ENCODE data around the gene FAR1.

FAR1 gene

DNA sequence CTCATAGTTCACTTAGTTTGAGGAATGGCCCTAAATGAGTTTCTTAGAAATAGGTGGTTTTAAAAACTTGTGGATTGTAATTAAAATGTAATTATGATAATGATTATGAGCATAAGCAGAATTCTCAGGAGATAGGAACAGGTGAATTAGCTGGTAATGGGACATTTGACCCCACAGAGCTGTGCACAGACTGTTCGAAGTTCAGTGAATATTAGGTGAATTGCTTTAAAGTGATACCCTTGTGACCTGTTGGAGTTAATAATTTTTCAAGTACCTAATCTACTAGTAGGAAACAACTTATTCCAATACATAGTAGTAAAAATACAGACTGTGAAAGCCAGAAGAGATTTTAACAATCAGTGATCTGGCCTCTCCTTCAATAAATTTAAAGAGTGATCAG, 8.1 kb downstream of the FAR1 start:
- Histone ChIP-seq H3K9me2 (ENCODE audit: low read depth, low read length) (no peaks in the 10 kb centered on the region; the same call in 1 of the 2 replicates), H3K27me3 (ENCODE audit: insufficient read depth, low read length) (no peaks in the 10 kb centered on the region), H3K79me2 (ENCODE audit: insufficient read depth, low read length) (peaks cover 98% of the 10 kb centered on the region), H3K4me3 (ENCODE audit: low read depth, low read length, poor library complexity, severe bottlenecking) (no peak overlapping the region), H3K4me1 (ENCODE audit: insufficient read depth, low read length, severe bottlenecking) (peaks cover 6% of the 10 kb centered on the region), H3K27ac (ENCODE audit: low read depth, low read length, poor library complexity, severe bottlenecking) (no peak overlapping the region), H4K20me1 (ENCODE audit: insufficient read depth, low read length) (no peaks in the 10 kb centered on the region), H2AFZ (ENCODE audit: low read length) (no peak overlapping the region), H3K9me3 (ENCODE audit: low read length) (no peaks in the 10 kb centered on the region), H3F3A (ENCODE audit: insufficient read depth, low read length) (no peaks in the 10 kb centered on the region), H3K36me3 (ENCODE audit: insufficient read depth, low read length) (peaks cover 12% of the 10 kb centered on the region; the same call in 1 of the 2 replicates), H3K9ac (ENCODE audit: low read length) (no peak overlapping the region), H3K4me2 (ENCODE audit: low read length) (no peak overlapping the region)
- TF ChIP-seq, protein P1, sequence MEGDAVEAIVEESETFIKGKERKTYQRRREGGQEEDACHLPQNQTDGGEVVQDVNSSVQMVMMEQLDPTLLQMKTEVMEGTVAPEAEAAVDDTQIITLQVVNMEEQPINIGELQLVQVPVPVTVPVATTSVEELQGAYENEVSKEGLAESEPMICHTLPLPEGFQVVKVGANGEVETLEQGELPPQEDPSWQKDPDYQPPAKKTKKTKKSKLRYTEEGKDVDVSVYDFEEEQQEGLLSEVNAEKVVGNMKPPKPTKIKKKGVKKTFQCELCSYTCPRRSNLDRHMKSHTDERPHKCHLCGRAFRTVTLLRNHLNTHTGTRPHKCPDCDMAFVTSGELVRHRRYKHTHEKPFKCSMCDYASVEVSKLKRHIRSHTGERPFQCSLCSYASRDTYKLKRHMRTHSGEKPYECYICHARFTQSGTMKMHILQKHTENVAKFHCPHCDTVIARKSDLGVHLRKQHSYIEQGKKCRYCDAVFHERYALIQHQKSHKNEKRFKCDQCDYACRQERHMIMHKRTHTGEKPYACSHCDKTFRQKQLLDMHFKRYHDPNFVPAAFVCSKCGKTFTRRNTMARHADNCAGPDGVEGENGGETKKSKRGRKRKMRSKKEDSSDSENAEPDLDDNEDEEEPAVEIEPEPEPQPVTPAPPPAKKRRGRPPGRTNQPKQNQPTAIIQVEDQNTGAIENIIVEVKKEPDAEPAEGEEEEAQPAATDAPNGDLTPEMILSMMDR (IDR thresholded peaks at IDR 0.05; ENCODE audit: low read length): no peak
- no peak for TF ChIP-seq EZH2 (IDR thresholded peaks at IDR 0.05; ENCODE audit: borderline replicate concordance, low read length)

DNA sequence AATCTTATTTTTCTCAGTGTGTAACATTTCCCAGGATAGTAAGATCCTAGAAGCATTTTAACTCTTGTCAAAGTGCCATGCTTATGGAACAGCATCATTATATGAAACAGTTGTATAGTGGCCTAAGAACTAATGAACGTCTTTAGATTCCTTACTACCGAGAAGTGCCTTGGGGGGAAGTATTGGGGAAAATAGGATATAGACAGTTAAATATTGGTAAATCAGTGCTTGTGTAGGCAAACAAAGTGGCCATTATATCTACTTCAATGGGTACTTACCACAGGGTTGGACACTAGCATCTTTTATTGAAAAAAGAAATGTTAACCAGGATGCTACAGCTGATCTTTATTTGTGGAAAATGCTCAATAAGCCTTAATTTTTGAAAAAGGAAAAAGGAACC, 11.3 kb downstream of the FAR1 start:
- no peak overlapping the region for H3K27ac ChIP-seq (ENCODE audit: low read depth, low read length, poor library complexity, severe bottlenecking)
- no peak overlapping the region for H3K4me3 ChIP-seq (ENCODE audit: low read depth, low read length, poor library complexity, severe bottlenecking)
- H3F3A ChIP-seq (ENCODE audit: insufficient read depth, low read length): no peaks in the 10 kb centered on the region
- no peak overlapping the region for H3K4me2 ChIP-seq (ENCODE audit: low read length)
- peaks cover 98% of the 10 kb centered on the region for H3K79me2 ChIP-seq (ENCODE audit: insufficient read depth, low read length)
- H3K9me2 ChIP-seq (ENCODE audit: low read depth, low read length): no peaks in the 10 kb centered on the region; the same call in 1 of the 2 replicates
- H3K9me3 ChIP-seq (ENCODE audit: low read length): no peaks in the 10 kb centered on the region
- no peaks in the 10 kb centered on the region for H3K27me3 ChIP-seq (ENCODE audit: insufficient read depth, low read length)
- H4K20me1 ChIP-seq (ENCODE audit: insufficient read depth, low read length): no peaks in the 10 kb centered on the region
- peaks cover 4% of the 10 kb centered on the region for H3K4me1 ChIP-seq (ENCODE audit: insufficient read depth, low read length, severe bottlenecking)
- H3K9ac ChIP-seq (ENCODE audit: low read length): no peak overlapping the region
- H3K36me3 ChIP-seq (ENCODE audit: insufficient read depth, low read length): peaks cover 14% of the 10 kb centered on the region; the same call in 1 of the 2 replicates
- no peak for TF ChIP-seq EZH2 (IDR thresholded peaks at IDR 0.05; ENCODE audit: borderline replicate concordance, low read length)
- TF ChIP-seq, protein P1 (IDR thresholded peaks at IDR 0.05; ENCODE audit: low read length): no peak
- no peak overlapping the region for H2AFZ ChIP-seq (ENCODE audit: low read length)

DNA sequence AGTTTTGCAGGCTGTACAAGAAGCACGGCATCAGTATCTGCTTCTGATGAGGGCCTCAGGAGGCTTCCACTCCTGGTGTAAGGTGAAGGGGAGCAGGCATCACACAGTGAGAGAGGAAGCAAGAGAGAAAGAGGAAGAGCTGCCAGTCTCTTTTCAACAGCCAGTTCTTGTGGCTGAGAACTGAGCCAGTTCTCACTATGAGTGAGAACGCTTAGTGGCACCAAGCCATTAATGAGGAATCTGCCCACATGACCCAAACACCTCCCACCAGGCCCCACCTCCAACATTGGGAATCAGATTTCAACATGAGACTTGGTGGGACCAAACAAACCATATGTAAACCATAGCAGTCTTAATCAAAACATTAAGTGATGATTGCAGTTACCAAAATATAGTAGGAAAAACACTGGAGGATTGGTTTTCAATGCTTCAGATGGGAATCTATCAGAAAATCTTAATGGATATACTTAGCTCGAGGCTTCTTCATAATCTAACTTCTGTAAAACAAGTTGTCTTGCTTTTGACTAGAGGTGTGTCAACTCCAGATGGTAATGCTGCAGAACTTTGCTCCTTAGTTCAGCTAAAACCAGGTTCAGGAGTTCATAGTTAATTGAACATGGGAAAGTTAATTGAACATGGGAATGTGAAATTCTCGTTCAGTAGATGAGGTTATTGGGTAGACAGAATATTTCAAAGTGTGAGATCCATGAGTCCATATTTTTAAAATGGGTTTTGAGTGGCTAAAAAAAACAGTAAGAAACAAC, 12.2 kb downstream of the FAR1 start:
- H3K9me3 ChIP-seq (ENCODE audit: low read length): no peaks in the 10 kb centered on the region
- H2AFZ ChIP-seq (ENCODE audit: low read length): no peak overlapping the region
- peaks cover 98% of the 10 kb centered on the region for H3K79me2 ChIP-seq (ENCODE audit: insufficient read depth, low read length)
- peaks cover 4% of the 10 kb centered on the region for H3K4me1 ChIP-seq (ENCODE audit: insufficient read depth, low read length, severe bottlenecking)
- no peak overlapping the region for H3K4me2 ChIP-seq (ENCODE audit: low read length)
- no peak overlapping the region for H3K27ac ChIP-seq (ENCODE audit: low read depth, low read length, poor library complexity, severe bottlenecking)
- H3F3A ChIP-seq (ENCODE audit: insufficient read depth, low read length): no peaks in the 10 kb centered on the region
- no peaks in the 10 kb centered on the region for H4K20me1 ChIP-seq (ENCODE audit: insufficient read depth, low read length)
- H3K4me3 ChIP-seq (ENCODE audit: low read depth, low read length, poor library complexity, severe bottlenecking): no peak overlapping the region
- no peaks in the 10 kb centered on the region for H3K27me3 ChIP-seq (ENCODE audit: insufficient read depth, low read length)
- H3K9me2 ChIP-seq (ENCODE audit: low read depth, low read length): no peaks in the 10 kb centered on the region; the same call in 1 of the 2 replicates
- H3K9ac ChIP-seq (ENCODE audit: low read length): no peak overlapping the region
- TF ChIP-seq, protein P1 (IDR thresholded peaks at IDR 0.05; ENCODE audit: low read length): no peak
- TF ChIP-seq EZH2 (IDR thresholded peaks at IDR 0.05; ENCODE audit: borderline replicate concordance, low read length): no peak
- H3K36me3 ChIP-seq (ENCODE audit: insufficient read depth, low read length): peaks cover 20% of the 10 kb centered on the region; the same call in 1 of the 2 replicates

Data from OCI-LY1 (cell line).